GM12891 (cell line): Measurements from ENCODE around the gene SLC25A47.

ENCODE experiments used
- POLR2A ChIP-seq: IDR thresholded peaks from 2 replicates; pipeline ENCODE4 v1.6.1; 2011; ENCODE audit warnings: low read depth, low read length, control low read depth
- POLR2AphosphoS5 ChIP-seq: IDR thresholded peaks from 2 replicates; pipeline ENCODE4 v1.6.1; 2011; ENCODE audit warnings: low read depth, low read length, control low read depth
- SPI1 ChIP-seq: IDR thresholded peaks from 2 replicates; pipeline ENCODE4 v1.6.1; 2011; ENCODE audit warnings: low read depth, low read length, control low read depth
- TAF1 ChIP-seq: IDR thresholded peaks from 2 replicates; pipeline ENCODE4 v1.6.1; 2011; ENCODE audit warnings: low read depth, low read length, control low read depth

DNA sequence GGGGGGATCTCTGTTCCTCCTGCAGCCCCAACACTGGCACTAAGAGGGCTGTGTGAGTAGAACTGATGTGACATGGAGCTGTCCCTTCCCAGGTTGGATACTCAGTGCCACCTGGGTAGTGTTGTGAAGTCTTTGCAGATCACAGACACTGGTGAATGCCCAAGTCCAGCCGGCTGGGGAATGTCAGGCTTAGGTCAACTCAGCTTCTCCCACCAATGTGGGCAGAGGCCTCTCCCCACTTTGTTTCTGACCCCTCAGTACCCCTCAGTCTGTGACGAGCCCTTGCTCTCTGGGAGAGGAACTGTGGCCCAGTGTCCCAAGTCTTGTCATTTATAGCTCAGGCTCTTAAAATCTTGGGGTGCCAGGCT is 28.2 kb upstream of the SLC25A47 start:
- TF ChIP-seq POLR2AphosphoS5, result no peak
- no peak for TF ChIP-seq SPI1
- no peak for TF ChIP-seq POLR2A
- no peak for TF ChIP-seq TAF1
